GM12878 (cell line): Measurements from ENCODE around the gene SSPN. TPM values are rescaled to one million over a fixed set of nuclear protein-coding genes. Genes with fewer than 3 reads are reported as not detected.

Source experiments
- BCL11A ChIP-seq: IDR thresholded peaks from 2 replicates; pipeline ENCODE4 v1.6.1; 2011; ENCODE audit warnings: low read depth, low read length
- BHLHE40 ChIP-seq, 2 experiments: fragments of 450-650 bp in 1 of 2; IDR thresholded peaks; 2 replicates each; pipeline ENCODE4 v1.6.1; 2011 to 2017; ENCODE audit warnings: low read depth in 2 of 2, borderline replicate concordance in 1 of 2, improper control_type of control experiment in 1 of 2, low read length in 1 of 2, mild to moderate bottlenecking in 1 of 2
- CEBPB ChIP-seq, 2 experiments: fragments of 150-350 bp in 1 of 2; IDR thresholded peaks; 2 replicates each; pipeline ENCODE4 v1.6.1; 2012 to 2014; ENCODE audit warnings: low read depth in 2 of 2, low read length in 2 of 2, borderline replicate concordance in 1 of 2, inconsistent platforms in 1 of 2
- CTCF ChIP-seq, 3 experiments: IDR thresholded peaks in 2 of 3; conservative IDR thresholded peaks in 1 of 3; 2 replicates each; pipeline ENCODE4 v1.5.1; 2011; ENCODE audit warnings: low read depth in 3 of 3, low read length in 3 of 3, mild to moderate bottlenecking in 3 of 3, control low read depth in 2 of 3, moderate library complexity in 2 of 3, inconsistent platforms in 1 of 3, mixed read lengths in 1 of 3; ENCODE audit not compliant: control insufficient read depth in 2 of 3, insufficient read depth in 1 of 3; ENCODE audit errors: extremely low read depth in 1 of 3
- CUX1 ChIP-seq: IDR thresholded peaks from 2 replicates; pipeline ENCODE4 v1.6.1; 2012; ENCODE audit warnings: improper control_type of control experiment, low read depth, low read length; ENCODE audit not compliant: insufficient replicate concordance
- E2F8 ChIP-seq: fragments of 450-650 bp; IDR thresholded peaks from 2 replicates; pipeline ENCODE4 v1.6.1; 2018; ENCODE audit warnings: mild to moderate bottlenecking, low read depth, moderate library complexity; ENCODE audit not compliant: partially characterized antibody
- EGR1 ChIP-seq, 2 experiments: IDR thresholded peaks; 1 replicate in 1 of 2; 2 replicates in 1 of 2; pipeline ENCODE4 v1.6.1; 2011 to 2012; ENCODE audit warnings: low read depth in 2 of 2, low read length in 2 of 2, borderline replicate concordance in 1 of 2, mild to moderate bottlenecking in 1 of 2, moderate library complexity in 1 of 2
- IRF4 ChIP-seq: IDR thresholded peaks from 2 replicates; pipeline ENCODE4 v1.6.1; 2011; ENCODE audit warnings: low read depth, low read length
- LARP7 ChIP-seq: fragments of 450-650 bp; IDR thresholded peaks from 2 replicates; pipeline ENCODE4 v1.6.1; 2017; ENCODE audit warnings: mild to moderate bottlenecking
- MEF2A ChIP-seq: IDR thresholded peaks from 2 replicates; pipeline ENCODE4 v1.6.1; 2011; ENCODE audit warnings: low read depth, mild to moderate bottlenecking, low read length, moderate library complexity; ENCODE audit not compliant: insufficient read depth
- NR2C2 ChIP-seq: IDR thresholded peaks from 2 replicates; pipeline ENCODE4 v1.6.1; 2011; ENCODE audit warnings: borderline replicate concordance, low read depth; ENCODE audit not compliant: control insufficient read depth, insufficient read length
- RCOR1 ChIP-seq: conservative IDR thresholded peaks from 2 replicates; pipeline ENCODE4 v1.6.1; 2012; ENCODE audit warnings: low read depth, low read length, improper control_type of control experiment
- RFX5 ChIP-seq: IDR thresholded peaks from 2 replicates; pipeline ENCODE4 v1.6.1; 2011; ENCODE audit warnings: low read depth, low read length, improper control_type of control experiment
- SP1 ChIP-seq: IDR thresholded peaks from one replicate; pipeline ENCODE4 v1.6.1; 2011; ENCODE audit warnings: low read depth, low read length
- USF1 ChIP-seq: IDR thresholded peaks from 2 replicates; pipeline ENCODE4 v1.6.1; 2011; ENCODE audit warnings: borderline replicate concordance, low read depth, mild to moderate bottlenecking, moderate library complexity, mixed read lengths, low read length; ENCODE audit not compliant: insufficient read depth; ENCODE audit errors: extremely low read length
- ZNF217 ChIP-seq: fragments of 450-650 bp; IDR thresholded peaks from 2 replicates; pipeline ENCODE4 v1.6.1; 2017; ENCODE audit warnings: antibody characterized with exemption, mild to moderate bottlenecking
- ZNF274 ChIP-seq: IDR thresholded peaks from one replicate; pipeline ENCODE4 v1.8.0; 2011; ENCODE audit not compliant: insufficient read length, insufficient read depth
- polyA plus RNA-seq, 11 experiments: library from polyadenylated mRNA; depleted of rRNA in 4 of 11; unstranded in 6 of 11; stranded (reverse) in 5 of 11; fragments of >200 nt; fragmentation: Nextera tagmentation in 4 of 11; fragmentation: Illumina TruSeq in 1 of 11; extraction: Ambion mirVana in 4 of 11; extraction: Trizol in 1 of 11; gene quantifications; 1 replicate in 1 of 11; 2 replicates in 10 of 11; pipeline versions ENCODE4 v1.2.1 to v1.2.3, GENCODE V29; 2011 to 2016; ENCODE audit warnings: inconsistent platforms in 2 of 11, missing spikeins in 2 of 11, low read depth in 1 of 11
- total RNA-seq, 4 experiments: library from RNA; depleted of rRNA in 3 of 4; stranded (reverse); fragments of >200 nt in 3 of 4; fragmentation: Illumina TruSeq in 1 of 4; extraction: Trizol in 1 of 4; gene quantifications; 2 replicates each; pipeline versions ENCODE4 v1.2.1 to v1.2.3, GENCODE V29; 2013 to 2021

Gene SSPN
- total and polyA plus RNA-seq, 10 of the 15 experiments (the other 5 are each of a cell fraction or from before 2014, with no cell fraction given), result 0.04 to 0.41 (median 0.28) TPM; not detected in 5

- peak; percentile 45; the same call in 1 of the 2 replicates for TF ChIP-seq MEF2A
- TF ChIP-seq CUX1, result peak; percentile 42
- TF ChIP-seq BCL11A, result peak; percentile 97
- no peak for TF ChIP-seq USF1
- peak; percentile 98 for TF ChIP-seq ZNF217
- peak; percentile 66 for TF ChIP-seq SP1
- TF ChIP-seq LARP7, result no peak
- TF ChIP-seq RFX5, result no peak
- no peak for TF ChIP-seq EGR1 (IDR thresholded peaks at IDR 0.05; ENCODE audit: borderline replicate concordance in 1 of 2, low read depth in 2 of 2, low read length in 2 of 2)
- peak; percentile 91 to 94 for TF ChIP-seq BHLHE40 (IDR thresholded peaks at IDR 0.05; ENCODE audit: borderline replicate concordance in 1 of 2, low read depth in 2 of 2, low read length in 1 of 2)
- no peak for TF ChIP-seq ZNF274
- no peak for TF ChIP-seq CTCF (IDR thresholded peaks at IDR 0.05 in 2 of 3, conservative IDR thresholded peaks at IDR 0.05 in 1 of 3; ENCODE audit: control insufficient read depth in 2 of 3, extremely low read depth in 1 of 3, insufficient read depth in 1 of 3, low read depth in 3 of 3, low read length in 3 of 3)
- TF ChIP-seq E2F8, result peak; percentile 42
- 0 out of 2 replicates have a peak, but pooled peaks have one; percentile 55 for TF ChIP-seq RCOR1
- no peak for TF ChIP-seq CEBPB (IDR thresholded peaks at IDR 0.05; ENCODE audit: borderline replicate concordance in 1 of 2, low read depth in 2 of 2, low read length in 2 of 2)
- TF ChIP-seq NR2C2, result no peak
- peak; percentile 97 for TF ChIP-seq IRF4
These were observed 39.0 kb upstream of the SSPN start (continued) for GRCh38 chr12:26156201-26156871.
